Measurements from ENCODE around the gene ESRRA.

ESRRA gene

DNA sequence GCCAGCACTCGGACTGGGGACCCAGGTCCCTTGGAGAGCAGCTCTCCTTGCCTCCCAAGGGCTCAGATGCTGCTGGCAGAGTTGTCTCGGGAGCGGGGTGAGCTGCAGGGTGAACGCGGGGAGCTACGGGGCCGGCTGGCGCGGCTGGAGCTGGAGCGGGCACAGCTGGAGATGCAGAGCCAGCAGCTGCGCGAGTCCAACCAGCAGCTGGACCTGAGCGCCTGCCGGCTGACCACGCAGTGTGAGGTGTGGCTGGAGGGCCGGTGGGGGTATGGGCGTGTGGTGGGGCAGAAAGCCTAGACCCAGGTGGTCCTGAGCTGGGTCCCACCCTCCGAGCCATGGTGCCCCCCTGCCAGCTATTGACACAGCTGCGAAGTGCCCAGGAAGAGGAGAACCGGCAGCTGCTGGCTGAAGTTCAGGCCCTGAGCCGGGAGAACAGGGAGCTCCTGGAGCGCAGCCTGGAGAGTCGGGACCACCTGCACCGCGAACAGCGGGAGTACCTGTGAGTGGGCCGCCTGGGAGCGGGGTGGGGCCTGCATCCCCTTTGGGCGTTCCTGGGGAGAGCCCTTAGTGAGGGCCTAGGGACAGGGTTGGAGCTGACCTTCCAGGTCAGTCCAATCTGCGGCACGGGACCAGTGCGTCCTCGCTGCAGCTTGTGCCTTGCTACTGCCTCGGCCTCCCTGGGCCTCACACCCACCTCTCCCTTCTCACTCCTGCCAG is 47.8 kb downstream of the ESRRA start:
- no peak for FAIRE-seq

DNA sequence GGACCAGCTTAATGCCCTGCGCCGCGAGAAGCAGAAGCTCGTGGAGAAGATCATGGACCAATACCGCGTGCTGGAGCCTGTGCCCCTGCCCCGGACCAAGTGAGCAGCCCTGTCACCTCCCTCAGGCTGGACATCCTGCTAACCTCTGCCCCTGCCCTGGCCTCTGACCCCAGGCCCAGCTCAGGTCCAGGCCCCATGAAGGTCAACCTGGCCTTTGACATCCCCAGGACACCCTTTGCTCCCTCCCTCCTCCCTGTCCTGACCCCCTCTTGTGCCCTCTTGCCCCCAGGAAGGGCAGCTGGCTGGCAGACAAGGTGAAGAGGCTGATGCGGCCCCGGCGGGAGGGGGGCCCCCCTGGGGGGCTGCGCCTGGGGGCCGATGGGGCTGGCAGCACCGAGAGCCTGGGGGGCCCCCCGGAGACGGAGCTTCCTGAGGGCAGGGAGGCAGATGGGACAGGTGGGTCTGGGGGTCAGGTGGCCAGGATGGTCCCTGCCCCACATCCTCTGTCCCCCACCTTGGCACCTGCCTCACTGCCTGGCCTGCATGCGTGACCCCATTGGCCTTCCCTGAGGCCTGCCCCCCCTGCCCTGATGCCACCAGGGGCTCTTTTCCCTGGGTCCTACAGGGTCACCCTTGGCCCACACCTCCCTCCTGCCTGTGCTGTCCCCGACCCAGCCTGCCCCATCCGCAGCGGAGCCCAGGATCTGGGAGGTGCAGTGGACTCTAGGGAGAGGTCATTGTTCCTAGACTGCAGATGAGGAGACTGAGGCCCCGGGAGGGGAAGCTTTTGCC is 48.6 kb downstream of the ESRRA start:
- no peak for FAIRE-seq

DNA sequence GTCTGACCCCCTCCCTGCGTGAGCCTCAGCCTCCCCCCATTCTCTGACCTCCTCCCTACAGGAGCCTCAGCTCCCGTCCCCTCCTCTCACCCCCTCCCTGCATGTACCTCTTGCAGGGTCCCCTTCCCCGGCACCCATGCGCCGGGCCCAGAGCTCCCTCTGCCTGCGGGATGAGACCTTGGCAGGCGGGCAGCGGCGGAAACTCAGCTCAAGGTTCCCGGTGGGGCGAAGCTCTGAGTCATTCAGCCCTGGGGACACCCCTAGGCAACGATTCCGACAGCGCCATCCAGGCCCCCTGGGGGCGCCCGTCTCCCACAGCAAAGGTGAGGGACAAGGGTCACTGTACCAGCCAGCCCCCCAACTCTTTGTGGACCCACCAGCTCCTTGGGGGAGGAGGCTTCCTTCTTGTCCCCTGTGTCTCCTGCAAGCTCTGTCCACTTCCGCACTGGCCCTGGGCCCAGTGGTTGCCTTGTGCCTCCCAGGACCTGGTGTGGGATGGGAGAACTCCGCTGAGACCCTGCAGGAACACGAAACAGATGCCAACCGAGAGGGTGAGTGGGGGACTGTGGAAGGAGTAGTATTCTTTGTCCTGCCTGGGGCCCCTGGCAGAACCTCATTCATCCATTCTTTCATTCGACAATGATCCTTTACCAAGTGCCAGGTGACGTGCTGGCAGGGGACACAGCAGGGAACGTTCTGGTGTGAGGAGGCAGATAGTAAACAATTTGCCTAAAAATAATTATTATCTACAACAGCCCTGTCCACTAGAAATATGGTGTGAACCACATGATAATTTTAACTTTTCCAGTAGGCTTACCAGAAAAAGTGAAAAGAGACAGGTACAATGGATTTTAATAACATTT is 50.0 kb downstream of the ESRRA start:
- FAIRE-seq = no peak

DNA sequence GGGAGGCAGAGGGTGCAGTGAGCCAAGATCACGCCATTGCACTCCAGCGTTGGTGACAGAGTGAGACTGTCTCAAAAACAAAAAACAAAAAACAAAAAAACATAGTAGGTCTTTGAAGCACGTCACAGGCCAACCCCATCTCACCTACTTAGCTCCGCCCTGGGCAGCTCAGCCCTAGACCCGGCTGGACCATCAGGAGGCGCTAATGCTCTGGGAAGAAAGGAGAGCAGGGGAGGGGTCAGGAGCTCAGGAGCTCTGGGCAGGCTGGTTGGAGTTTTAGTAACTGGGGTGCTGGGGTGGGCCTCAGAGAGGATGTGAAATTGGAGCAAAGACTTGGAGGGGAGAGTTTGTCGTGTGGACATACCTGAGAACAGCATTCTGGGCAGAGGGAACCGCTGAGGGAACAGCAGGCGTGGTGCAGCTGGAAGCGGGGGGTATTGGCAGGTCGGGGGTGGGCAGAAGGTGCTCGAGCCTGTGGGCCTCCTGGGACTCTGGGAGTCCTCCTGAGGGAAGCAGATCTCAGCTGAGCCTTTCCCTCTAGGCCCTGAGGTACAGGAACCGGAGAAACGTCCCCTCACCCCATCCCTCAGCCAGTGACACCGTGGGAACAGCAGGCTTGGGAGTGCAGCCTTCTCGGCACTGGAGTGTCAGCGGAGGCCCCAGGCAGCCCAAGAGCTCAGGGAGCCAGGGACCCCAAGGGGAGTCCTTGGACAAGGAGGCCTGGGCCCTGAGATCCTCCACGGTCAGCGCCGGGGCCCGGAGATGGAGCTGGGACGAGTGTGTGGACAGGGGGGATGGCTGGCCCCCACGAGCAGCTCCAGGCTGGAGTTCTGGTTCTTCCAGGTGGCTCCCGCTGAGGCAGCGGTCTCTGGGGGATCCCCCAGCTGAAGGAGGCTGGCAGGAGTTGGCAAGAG is 51.4 kb downstream of the ESRRA start:
- FAIRE-seq = no peak

GRCh38 chr11:64357446-64357845 is 52.1 kb downstream of the ESRRA start:
- FAIRE-seq = no peak

DNA sequence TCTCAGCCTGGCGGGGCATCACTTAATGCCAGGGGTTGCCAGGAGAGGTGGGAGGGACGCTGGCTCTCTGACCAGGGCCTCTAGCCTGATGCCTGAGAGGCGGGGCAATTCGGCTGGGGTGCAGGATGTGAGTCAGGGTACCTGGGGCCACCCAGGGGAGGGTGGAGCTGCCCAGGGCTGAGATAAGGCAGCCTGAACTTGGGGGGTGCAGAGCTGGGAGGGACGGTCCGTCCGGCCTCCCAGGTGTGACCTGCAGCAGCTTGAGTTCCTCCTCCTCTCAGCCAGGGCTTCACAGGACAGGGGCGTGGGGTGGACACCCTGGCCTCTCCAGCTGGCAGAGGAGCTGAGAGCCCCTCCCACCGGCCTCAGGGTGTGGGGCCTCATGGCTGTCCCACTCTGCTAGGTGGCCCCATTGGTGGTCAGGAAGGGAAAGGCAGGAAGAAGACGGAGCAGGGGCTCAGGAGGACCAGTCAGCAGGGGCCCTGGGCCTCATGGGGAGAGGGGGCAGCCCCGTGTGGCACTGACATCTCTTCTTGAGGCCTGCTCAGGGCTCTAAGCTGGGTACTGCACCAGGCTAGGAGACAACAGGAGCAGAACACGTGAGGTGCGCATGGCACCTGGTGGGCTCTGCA is 52.7 kb downstream of the ESRRA start:
- no peak for FAIRE-seq

- FAIRE-seq = no peak
Observed at GRCh38 chr11:64358536-64358906, 53.2 kb downstream of the ESRRA start.

- FAIRE-seq = no peak
Observed at GRCh38 chr11:64358907-64359711, 53.8 kb downstream of the ESRRA start, which contains the start of gene RPS6KA4. Gene RPS6KA4, plus strand, starts transcription at chr11:64359162. Its CDS starts 74 bp downstream, at chr11:64359236.

- FAIRE-seq = no peak
Observed at GRCh38 chr11:64359712-64360445, 54.6 kb downstream of the ESRRA start.

DNA sequence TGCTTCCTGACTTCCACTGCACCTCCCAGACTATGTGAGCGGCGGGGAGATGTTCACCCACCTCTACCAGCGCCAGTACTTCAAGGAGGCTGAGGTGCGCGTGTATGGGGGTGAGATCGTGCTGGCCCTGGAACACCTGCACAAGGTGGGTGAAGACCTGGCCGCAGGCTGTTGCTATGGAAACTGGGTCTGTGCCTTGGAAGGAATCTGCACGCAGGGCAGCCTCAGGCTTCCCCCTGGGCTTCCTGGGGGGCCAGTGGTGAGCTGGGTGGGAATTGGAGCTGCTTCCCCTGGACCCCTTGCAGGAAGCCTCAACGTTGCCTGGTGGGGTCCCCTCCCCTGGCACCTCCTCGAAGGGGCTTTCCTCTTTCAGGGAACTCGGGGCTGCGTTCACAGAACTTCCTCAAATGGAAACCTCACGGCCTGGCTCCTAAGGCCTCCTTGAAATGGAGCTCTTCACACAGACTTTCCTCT is 55.2 kb downstream of the ESRRA start:
- FAIRE-seq = no peak

- no peak for FAIRE-seq
Observed at GRCh38 chr11:64361659-64362058, 56.3 kb downstream of the ESRRA start.

DNA sequence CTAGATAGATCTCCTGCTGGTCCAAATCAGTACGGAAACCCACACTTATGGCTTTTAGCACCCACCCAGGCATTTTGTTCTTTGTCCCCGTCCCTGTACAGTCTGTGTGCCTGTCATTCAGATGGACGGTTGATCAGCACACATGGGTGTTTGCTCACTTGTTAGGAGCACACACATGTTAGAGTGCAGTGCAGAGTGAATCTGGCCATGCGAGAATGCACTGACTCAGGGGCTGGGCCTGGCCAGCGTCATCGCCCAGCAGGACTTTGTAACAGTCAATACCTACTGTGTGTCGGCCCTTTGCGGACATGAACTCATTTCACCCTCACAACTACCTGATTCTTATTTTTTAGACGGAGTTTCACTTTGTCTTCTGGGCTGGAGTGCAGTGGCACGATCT is 57.0 kb downstream of the ESRRA start:
- FAIRE-seq = no peak

- FAIRE-seq = no peak
Observed at GRCh38 chr11:64364435-64364834, 59.1 kb downstream of the ESRRA start.

GRCh38 chr11:64364911-64365310 is 59.6 kb downstream of the ESRRA start:
- no peak for FAIRE-seq
